ENCODE data around the gene KIFC3.

DNA sequence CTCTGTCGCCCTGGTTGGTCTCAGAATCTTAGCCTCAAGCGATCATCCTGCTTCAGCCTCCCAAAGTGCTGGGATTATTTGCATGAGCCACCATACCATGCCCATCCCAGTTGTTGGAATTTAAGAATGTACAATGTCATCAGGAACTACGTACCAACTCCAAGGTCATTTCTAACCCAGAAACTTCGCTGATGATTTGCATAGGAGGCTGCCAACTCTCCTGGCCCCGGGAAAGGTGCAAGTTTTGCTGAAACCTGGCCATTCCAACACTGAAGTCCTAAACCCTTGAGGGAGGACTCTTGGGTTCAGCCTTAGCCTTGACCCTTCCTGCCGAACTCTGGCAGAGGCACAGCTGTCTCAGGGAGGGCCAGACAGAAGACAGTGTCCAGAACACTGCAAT, 2.9 kb upstream of the KIFC3 start:
- TF ChIP-seq, protein P1, sequence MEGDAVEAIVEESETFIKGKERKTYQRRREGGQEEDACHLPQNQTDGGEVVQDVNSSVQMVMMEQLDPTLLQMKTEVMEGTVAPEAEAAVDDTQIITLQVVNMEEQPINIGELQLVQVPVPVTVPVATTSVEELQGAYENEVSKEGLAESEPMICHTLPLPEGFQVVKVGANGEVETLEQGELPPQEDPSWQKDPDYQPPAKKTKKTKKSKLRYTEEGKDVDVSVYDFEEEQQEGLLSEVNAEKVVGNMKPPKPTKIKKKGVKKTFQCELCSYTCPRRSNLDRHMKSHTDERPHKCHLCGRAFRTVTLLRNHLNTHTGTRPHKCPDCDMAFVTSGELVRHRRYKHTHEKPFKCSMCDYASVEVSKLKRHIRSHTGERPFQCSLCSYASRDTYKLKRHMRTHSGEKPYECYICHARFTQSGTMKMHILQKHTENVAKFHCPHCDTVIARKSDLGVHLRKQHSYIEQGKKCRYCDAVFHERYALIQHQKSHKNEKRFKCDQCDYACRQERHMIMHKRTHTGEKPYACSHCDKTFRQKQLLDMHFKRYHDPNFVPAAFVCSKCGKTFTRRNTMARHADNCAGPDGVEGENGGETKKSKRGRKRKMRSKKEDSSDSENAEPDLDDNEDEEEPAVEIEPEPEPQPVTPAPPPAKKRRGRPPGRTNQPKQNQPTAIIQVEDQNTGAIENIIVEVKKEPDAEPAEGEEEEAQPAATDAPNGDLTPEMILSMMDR (conservative IDR thresholded peaks at IDR 0.05; ENCODE audit: low read depth, low read length) = no peak
- no peak for TF ChIP-seq EZH2 (IDR thresholded peaks at IDR 0.05; ENCODE audit: low read length, unreplicated experiment)

Data from PC-3 (cell line).